Measurements from ENCODE around the gene OGA. TPM values are rescaled to one million over a fixed set of nuclear protein-coding genes. Genes with fewer than 3 reads are reported as not detected.

The OGA gene
- total and polyA plus RNA-seq, 2 of the 8 experiments (the other 6 are each of a cell fraction or from before 2014, with no cell fraction given), result 31.2 to 107 TPM

DNA sequence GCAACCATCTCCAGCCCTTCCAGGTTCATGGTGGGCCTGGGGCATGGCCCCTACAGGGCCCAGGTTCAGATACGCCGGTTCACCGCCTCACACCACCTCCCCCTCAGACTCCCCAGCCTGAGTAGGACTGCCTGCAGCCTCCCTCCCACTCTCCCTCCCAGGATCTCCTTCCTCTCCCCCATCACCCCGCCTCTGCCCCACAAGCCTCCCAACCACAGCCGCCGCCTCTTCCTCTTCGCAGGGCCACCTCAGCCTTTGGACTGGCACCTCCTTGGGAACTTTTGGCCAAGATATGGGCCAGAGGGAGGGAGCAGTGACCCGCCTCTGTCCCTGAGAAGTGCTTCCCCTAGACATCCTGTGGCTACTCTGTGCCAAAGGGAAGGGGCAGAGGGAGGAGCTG is 16.1 kb upstream of the OGA start:
- no peak overlapping the region for H3K4ac ChIP-seq (replicated peaks; ENCODE audit: insufficient read length, low read depth, low read length)
- POLR2A ChIA-PET (ENCODE audit: partially characterized antibody), result interaction anchor here (9.8 kb wide), 1 partner anchor 17 kb away, joined by 100 read pairs; the partner anchor contains the start of gene OGA

More for the DNA sequence above, 16.1 kb upstream of the OGA start:
- DNase-seq (ENCODE audit: low read depth in 1 of 2, low spot score in 2 of 2) (no peak), FAIRE-seq (no peak)
- Histone ChIP-seq H3K23me2 (ENCODE audit: low read depth, low read length) (peaks cover 13% of the 10 kb centered on the region), H2BK120ac (replicated peaks; ENCODE audit: low read depth, low read length) (no peak overlapping the region), H3K9ac (replicated peaks in 1 of 4; ENCODE audit: extremely low read depth in 1 of 4, low read depth in 3 of 4, low read length in 3 of 4) (no peak overlapping the region), H4K5ac (ENCODE audit: insufficient read length, low read depth, low read length) (no peak overlapping the region), H3K27me3 (replicated peaks in 1 of 4; ENCODE audit: control insufficient read depth in 3 of 4, extremely low read depth in 1 of 4, insufficient read depth in 3 of 4, low read length in 3 of 4) (no peaks in the 10 kb centered on the region), H3K9me3 (ENCODE audit: insufficient read depth in 2 of 2, low read depth in 1 of 2, low read length in 1 of 2) (no peaks in the 10 kb centered on the region), H3K4me1 (replicated peaks in 1 of 4; ENCODE audit: control insufficient read depth in 3 of 4, insufficient read depth in 4 of 4, low read length in 3 of 4) (peaks cover 14 to 28% (median 16%) of the 10 kb centered on the region in 4 experiments), H3K79me2 (ENCODE audit: control insufficient read depth in 1 of 2, insufficient read depth in 2 of 2, low read length in 2 of 2) (no peaks in the 10 kb centered on the region), H2BK15ac (ENCODE audit: low read length) (no peak overlapping the region), H4K20me1 (replicated peaks in 1 of 2; ENCODE audit: control insufficient read depth in 1 of 2, insufficient read depth in 2 of 2, low read length in 2 of 2) (peaks cover 0 to 20% of the 10 kb centered on the region in 2 experiments), H4K8ac (ENCODE audit: extremely low read depth, insufficient read depth, low read length) (no peak overlapping the region), H4K91ac (replicated peaks; ENCODE audit: insufficient read length, low read length) (no peak overlapping the region), H2AK5ac (ENCODE audit: low read depth, low read length) (no peak overlapping the region), H3K18ac (ENCODE audit: extremely low read depth, low read length) (no peak overlapping the region), H2AFZ (ENCODE audit: low read length) (no peak overlapping the region), H2BK12ac (ENCODE audit: low read depth, low read length) (no peak overlapping the region), H2BK5ac (ENCODE audit: low read depth, low read length) (no peak overlapping the region), H3K79me1 (ENCODE audit: low read depth, low read length) (0 out of 2 replicates have a peak, but pooled peaks cover 2% of the 10 kb centered on the region), H3K23ac (ENCODE audit: insufficient read length) (no peak overlapping the region), H3K56ac (replicated peaks; ENCODE audit: insufficient read length, low read depth, low read length) (no peak overlapping the region), H3K14ac (ENCODE audit: insufficient read length) (no peak overlapping the region), H3K4me2 (ENCODE audit: insufficient read depth in 1 of 2, low read depth in 2 of 2, low read length in 2 of 2) (no peak overlapping the region), H3K36me3 (ENCODE audit: control insufficient read depth in 2 of 4, insufficient read depth in 4 of 4, low read length in 3 of 4) (no peaks in the 10 kb centered on the region), H3K27ac (ENCODE audit: low read depth, low read length) (no peak overlapping the region), H3K4me3 (ENCODE audit: extremely low read depth in 1 of 4, insufficient read depth in 2 of 4, low read depth in 3 of 4, low read length in 4 of 4) (no peak overlapping the region), H2BK20ac (ENCODE audit: low read length) (no peak overlapping the region)
- TF ChIP-seq FOSL1 (IDR thresholded peaks at IDR 0.05; ENCODE audit: insufficient read depth, low read depth, low read length), result no peak
- no peak for TF ChIP-seq CTBP2 (IDR thresholded peaks at IDR 0.05; ENCODE audit: borderline replicate concordance, insufficient read depth, insufficient read length, low read length)
- TF ChIP-seq, protein P1, sequence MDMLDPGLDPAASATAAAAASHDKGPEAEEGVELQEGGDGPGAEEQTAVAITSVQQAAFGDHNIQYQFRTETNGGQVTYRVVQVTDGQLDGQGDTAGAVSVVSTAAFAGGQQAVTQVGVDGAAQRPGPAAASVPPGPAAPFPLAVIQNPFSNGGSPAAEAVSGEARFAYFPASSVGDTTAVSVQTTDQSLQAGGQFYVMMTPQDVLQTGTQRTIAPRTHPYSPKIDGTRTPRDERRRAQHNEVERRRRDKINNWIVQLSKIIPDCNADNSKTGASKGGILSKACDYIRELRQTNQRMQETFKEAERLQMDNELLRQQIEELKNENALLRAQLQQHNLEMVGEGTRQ (IDR thresholded peaks at IDR 0.05; ENCODE audit: low read length), result no peak
- TF ChIP-seq NANOG (IDR thresholded peaks at IDR 0.05; ENCODE audit: insufficient read depth, low read depth, low read length, poor library complexity, severe bottlenecking), result no peak
- no peak for TF ChIP-seq POU5F1 (IDR thresholded peaks at IDR 0.05; ENCODE audit: low read depth, low read length)
- TF ChIP-seq NRF1 (IDR thresholded peaks at IDR 0.05; ENCODE audit: low read depth, low read length), result no peak
- TF ChIP-seq ZNF274 (IDR thresholded peaks at IDR 0.05; ENCODE audit: borderline replicate concordance, extremely low read depth, low read length), result no peak
- no peak for TF ChIP-seq POLR2AphosphoS5 (IDR thresholded peaks at IDR 0.05; ENCODE audit: low read depth, low read length)
- no peak for TF ChIP-seq POLR2A (IDR thresholded peaks at IDR 0.05; ENCODE audit: control extremely low read depth in 1 of 2, low read depth in 2 of 2, low read length in 2 of 2)
- TF ChIP-seq, protein P2, sequence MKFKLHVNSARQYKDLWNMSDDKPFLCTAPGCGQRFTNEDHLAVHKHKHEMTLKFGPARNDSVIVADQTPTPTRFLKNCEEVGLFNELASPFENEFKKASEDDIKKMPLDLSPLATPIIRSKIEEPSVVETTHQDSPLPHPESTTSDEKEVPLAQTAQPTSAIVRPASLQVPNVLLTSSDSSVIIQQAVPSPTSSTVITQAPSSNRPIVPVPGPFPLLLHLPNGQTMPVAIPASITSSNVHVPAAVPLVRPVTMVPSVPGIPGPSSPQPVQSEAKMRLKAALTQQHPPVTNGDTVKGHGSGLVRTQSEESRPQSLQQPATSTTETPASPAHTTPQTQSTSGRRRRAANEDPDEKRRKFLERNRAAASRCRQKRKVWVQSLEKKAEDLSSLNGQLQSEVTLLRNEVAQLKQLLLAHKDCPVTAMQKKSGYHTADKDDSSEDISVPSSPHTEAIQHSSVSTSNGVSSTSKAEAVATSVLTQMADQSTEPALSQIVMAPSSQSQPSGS (IDR thresholded peaks at IDR 0.05; ENCODE audit: low read length), result no peak
- CTCF ChIA-PET (ENCODE audit: partially characterized antibody), result interaction anchor here (0.8 to 2.2 kb wide), 7 partner anchors 8 to 239 kb away, joined by 3 to 18 read pairs (median 5); partner anchors contain the start of gene KCNIP2
- WGBS, 2 experiments (ENCODE audit: extremely low coverage in 1 of 2, insufficient coverage in 1 of 2, insufficient read length in 1 of 2, insufficient replicate concordance in 2 of 2, low coverage in 1 of 2, low lambda C conversion rate in 2 of 2, missing lambda C conversion rate in 1 of 2), result 87% methylated on average over 5 of the region's 8 CpGs; no CpG with 5 or more reads in 1 of the 2 experiments

All from H1 (cell line).